Activated CD8-positive, alpha-beta memory T cell treated with anti-CD3 and anti-CD28 coated beads for 48 hours (primary cell): ENCODE data around the gene HYAL3.

Experiments
- DNase-seq, 3 experiments: peaks; one replicate each; pipeline ENCODE4 v3.0.0-alpha.2; 2020; ENCODE audit warnings: low read depth in 2 of 3, low spot score in 2 of 3

The HYAL3 gene

DNA sequence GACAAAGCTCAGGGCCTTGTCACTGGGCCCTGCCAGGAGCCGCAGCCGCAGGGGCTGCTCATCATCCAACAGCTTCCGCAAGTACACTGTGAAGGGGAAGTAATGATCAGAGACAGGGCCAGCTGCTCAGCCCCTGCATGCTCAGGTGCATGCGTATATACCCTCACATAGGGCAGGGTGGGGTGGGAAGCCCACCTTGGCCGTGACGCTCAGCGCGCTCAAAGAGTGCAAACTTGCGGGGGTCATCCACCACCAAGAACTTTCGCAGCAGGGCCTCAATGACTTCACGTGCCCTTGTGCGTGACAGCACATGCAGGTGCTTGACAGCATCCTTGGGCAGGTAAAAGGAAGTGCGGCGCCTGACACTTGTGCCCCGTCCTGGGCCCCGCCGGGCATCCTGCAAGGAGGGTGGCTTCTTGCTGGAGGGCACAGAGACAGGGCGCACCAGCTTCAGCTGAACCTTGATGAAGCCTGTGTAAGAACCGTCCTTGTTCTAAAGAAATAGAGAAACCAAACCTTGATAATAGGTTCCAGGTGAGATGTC lies 32.2 kb upstream of the HYAL3 start:
- no peak for DNase-seq

DNA sequence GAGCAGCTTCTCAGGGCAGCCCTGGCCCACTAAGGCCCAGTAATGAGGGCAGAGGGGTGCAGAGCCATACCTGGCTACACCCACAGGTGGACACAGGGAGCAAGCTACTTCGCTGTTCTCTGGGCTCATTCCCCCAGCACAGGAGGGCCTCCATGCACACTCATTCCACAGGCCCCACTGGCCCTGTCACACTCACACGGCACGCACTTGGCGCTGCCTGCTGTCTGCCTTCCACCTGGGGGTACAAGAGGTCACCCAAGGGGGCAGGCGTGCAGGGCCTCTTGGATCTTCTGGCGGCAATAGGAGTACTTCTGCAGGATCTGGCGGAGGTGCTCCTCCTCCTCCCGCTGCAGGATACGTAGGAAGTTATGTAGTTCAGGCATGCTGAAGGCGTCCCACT lies 31.1 kb upstream of the HYAL3 start:
- no peak for DNase-seq

DNA sequence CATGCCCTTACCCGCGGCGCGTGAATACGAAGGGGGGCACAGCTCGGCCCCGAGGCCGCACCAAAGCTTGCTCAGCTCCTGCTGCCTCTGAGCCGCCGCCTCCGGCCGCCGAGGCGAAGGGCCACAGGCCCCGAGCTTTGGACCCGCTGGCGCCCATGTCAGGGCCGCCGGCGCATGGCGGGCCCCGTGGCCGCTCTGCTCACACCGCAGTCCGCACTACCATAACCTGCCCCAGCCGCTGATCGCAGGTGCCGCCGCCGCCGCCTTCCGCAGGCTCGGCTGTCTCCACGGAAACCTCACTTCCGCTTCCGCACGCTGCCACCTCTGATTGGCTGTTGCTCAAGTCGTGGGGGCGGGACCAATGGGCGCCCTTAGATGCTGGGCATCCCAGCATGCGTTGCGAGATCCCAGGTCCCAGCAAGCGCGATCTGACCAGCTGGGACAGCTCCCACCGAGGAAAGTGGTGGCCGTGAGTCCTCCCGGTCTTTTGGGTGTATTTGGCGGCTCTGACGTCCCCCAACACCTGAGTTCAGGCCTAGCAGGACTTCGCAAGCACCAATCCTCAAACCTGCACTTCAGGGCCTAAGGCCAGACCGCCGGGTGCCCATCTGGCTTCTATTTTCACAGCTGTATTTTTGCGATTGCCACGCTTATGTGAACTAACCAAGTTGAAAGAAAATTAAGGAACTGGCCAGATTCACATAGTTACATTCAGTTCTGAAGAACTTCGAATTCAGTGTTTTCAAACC lies 28.9 kb upstream of the HYAL3 start, which contains the start of gene TUSC2:
TUSC2 (minus strand) TSS at position 281 of the 749 bp plus-strand sequence; CDS start at position 157, 124 bp downstream.
- DNase-seq, result peak; percentile 81 to 88 (median 82)

DNA sequence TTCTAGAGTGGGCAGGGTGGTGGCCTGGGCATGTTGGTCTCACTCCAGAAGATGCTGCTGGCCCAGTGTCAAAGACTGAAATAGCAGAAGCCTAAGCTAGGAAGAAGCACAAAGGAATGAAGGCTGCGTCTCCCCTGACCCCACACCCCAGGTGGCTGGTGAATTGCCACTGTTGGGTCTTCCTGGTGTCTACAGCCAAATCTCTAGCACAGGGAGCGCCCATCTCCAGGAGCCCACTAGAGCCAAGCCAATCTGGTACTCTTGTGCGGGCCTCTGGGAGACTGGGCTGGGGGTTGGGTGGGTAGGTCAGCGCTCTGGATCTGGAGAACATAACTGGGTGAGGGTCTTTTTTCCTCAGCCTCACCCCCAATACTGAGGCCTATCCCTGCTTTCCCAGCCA lies 27.9 kb upstream of the HYAL3 start:
- no peak for DNase-seq

DNA sequence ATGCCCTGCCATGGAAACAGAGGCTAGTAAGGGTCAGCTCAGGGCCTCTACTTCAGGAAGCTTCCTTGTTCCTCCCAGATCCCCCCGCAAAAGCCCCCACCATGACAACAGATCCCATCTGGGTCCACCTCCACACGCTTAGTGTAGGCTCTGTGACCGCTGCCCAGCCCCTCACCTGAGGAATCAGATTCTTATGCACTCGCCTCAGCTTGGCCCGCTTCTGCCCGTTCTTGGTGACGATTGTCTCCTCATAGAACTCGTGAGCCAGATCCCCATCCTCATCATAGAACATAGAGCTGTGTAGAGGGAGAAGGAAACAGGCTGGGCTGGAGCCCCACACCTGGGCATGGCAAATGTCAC lies 27.0 kb upstream of the HYAL3 start:
- no peak for DNase-seq

DNA sequence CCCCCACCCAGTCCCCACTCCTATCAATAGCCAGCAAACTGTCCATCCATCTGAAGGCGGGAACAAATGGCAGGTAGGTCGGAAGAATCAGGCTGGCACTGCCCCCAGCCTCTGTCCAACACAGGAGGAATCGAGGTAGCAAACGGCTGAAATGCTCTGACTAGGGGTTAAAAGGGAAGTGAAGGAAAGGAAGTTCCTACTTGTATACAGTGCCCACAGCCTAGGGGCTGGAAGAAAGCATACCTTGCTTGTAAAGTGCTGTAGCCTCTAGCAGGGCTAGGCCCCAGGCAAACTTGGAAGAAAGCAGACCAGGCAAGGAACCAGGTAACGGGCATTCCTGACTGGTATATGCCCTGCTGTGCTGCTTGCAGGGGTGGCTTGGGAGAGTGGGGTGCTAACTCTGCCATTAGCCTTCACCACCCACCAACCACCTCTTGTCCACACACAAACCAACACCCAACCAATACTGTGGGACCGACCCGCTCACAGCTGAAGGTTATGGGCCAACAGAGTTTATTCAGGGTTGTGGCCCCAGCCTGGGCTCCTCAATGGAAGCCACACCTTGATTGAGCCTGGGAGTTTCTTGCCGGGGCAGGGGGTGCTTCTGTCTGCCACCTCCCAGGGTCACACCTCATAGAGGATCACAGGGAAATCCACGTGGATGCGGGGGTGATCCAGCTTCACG lies 26.4 kb upstream of the HYAL3 start:
- DNase-seq, result no peak

DNA sequence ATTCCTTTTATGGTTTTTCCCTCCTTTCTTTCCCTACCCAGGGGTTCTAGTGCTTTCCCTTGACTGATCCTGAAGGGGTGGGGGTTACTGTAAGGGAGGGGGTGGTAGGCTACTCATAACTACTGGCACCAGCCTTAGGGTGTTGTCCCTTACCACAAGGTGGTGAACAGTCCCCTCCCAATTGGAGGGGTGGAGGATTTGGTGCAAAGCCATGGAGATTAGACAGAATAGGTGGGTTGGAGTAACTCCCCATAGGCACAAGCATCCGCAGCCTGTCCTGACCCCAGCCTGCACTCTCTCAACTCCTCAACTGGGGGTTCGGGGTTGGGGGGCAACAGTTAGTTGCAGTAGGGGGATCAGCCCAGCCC lies 25.9 kb upstream of the HYAL3 start:
- no peak for DNase-seq

DNA sequence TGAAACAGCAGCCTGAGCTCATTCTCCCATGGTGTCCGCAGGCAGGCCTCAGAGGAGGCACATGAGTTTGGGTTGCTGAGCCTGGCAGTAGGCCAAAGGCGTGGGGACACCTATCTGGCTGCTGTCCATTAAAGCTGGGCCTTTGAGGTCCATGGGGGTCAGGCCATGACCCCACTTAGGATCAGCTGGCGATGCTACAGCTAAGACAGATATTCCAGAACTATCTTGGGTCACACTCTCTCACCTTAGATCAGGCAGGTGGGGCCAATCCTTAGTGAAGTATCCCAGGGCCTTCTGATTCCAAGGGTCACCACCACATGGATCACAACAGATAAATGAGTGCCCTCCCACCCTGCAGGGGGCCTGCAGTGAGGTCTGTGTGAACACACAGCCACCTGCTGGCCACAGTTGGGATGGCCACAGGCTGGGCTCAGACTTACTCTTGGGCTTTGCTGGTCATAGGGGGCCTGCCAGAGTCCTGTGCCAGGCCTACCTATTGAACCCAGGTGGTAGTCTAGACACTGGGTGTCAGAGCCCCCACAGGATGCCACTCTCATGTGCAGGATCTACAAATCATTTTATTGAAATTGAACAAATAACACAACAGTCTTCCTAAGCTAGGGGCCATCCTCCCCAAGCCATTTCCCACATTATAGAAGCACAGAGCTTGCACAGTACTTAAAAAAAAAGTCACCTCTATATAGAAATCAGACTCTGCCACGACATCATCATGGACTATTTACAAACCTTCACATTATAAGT lies 25.3 kb upstream of the HYAL3 start:
- no peak for DNase-seq

DNA sequence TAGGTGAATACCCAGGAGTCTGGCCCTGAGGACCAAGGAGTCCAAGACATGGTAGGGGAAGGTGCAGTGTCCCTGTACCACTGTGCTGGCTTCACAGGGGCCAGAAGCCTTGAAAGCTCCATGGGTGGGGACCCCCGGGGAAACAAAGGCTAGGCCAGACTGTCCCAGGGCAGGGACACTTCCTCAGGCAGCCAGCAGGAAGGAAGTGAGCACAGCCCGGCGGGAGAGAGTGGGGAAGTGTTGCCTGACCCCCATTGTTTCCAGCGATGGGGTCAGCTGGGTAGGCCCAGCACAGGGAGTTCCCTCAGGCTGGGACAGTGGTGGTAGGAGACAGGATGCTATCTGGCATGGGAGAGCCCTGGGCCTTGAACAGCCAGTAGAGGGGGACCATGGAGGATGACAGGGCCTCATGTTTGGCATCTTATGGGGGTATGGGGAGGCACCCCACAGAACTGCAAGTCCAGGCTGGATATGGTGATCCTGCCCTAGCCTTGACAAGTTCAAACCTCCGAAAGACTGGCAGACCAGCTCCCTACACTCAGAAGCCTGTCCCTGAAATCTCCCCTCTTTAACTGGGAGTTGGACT lies 24.5 kb upstream of the HYAL3 start:
- DNase-seq, result no peak

DNA sequence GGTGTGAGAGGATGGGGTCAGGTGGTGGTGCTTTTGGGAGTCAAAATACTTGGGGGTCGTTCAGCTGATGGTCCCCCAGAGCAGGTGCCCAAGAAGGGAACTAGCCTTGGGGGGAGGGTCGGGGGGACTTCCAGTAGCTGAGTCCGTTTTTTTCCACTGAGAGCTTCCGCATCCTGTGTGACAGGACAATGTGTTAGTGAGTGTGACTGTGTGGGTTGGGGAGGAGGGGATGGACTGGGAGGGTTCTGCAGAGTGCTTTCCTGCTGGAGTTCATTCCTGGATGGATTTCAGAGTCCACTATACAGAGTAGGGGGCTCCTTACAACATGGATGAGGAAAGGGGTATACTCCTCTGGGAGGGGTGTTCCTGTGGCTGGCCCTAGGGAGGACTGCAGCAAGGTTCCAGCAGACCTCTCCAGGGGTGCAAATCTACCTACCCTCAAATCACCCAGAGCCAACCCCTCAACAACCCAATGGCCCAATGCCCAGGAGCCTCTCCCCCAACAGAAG lies 23.9 kb upstream of the HYAL3 start:
- DNase-seq, result no peak

DNA sequence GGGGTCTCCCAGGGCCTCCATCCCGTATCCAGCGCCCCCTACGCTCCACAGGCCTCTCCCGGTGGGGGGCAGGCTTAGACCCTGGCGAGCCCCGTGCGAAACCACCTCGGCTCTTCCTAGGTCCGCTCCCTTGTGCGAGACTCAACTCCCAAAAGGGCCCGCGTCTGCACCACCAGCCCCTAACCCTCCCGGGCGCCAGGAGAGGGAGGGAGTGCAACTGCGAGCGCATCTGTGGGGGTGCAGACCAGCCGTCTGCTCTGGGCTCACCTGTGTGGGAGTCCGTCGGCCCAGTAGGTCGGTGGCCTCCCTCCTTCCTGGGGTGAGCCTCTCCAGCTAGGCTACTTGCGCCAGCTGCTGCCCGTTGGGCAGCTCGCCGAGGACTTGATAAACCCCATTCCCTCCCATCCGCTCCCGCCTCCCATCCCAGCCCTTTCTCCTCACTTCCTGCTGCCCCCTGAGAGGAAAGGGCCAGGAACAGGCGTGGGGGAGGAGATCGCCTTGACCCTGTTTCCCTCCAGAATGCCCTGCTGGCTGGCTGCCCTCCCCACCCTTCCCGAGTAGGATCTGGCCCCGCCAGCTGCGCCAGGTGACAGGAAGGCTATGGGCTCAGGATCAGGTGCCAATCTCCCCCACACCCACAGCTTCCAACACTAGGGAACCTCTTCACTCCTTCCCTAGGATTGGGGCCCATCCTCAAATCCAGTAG lies 23.3 kb upstream of the HYAL3 start, which contains the start of gene HYAL2:
HYAL2 (minus strand) TSS at position 360 of the 706 bp plus-strand sequence. CDS start 2,256 bp downstream, outside the sequence.
- no peak for DNase-seq

DNA sequence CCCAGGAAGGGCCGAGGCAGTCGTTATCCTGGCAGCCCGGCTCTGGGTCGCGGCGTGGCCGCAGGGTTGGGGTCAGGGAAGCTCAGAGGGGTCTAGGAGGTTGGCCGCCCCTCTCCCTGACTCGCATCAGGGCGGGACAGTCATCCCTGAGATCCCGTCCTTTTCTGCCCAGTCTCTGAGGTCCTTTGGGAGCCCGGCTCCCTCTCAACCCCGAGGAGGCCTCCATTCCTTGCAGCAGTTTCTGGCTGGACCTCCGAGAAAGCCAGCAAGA lies 22.8 kb upstream of the HYAL3 start:
- DNase-seq, result no peak

DNA sequence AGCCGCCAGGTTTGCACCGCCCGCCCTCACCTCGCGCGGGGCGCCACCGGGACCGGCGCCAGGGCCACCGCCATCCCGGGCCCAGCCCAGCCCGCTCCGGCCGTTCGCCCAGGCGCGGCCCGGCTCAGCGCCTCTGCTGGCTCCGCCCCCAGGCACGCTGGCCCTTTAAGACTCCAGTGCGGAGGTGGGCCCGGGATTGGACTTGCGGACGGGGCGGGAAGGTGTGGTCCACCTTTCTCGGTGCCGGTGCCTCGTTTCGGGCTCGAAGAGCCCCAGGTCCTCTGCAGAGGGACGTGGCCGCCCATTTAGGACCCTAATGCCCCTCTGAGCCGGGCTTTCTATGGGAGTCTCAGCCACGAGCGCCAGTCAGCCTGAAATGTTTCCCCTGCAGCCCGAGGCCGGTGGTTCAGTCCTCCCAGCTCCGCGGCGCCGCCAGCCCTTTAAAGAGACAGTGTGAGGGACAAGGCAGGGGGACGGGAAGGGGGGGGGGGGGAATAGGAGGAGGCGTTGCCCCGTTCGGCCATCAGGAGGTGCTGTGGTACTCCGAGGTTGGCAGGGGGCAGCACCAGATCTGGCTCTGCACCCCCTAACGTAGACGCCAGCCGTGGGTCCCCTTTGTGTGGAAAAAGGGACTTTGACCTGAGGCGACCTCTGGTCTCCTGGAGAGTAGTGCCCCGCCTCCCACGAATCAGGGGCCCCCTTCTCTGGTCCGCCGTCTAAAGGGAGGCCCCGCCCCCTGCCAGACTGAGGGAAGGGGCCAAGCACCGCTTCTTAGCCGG lies 22.3 kb upstream of the HYAL3 start:
- DNase-seq, result peak in 2 of 3 experiments; percentile 67 to 78

DNA sequence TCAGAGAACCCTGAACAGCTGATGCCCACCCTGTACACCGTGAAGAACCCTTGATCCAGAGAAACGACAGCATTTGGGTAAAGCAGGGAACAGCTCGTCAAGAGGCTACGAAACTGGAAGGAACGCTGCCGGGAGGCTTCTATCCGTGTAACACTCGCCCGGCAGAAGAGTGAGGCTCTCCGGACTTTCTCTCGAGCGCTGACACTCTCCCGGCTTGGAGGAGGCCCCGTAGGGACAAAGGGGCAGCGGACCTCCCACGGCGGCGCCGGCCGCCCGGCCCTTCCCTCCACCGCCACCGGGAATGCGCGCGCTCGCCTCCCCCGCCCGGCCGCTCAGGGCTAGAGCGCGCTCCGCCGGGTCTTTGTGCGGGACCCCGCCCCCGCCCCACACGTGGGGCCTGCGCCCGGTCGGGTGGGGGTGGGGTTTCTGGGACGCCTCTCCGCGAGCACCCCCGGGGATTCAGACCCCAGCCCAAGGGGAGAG lies 21.7 kb upstream of the HYAL3 start:
- DNase-seq, result no peak

DNA sequence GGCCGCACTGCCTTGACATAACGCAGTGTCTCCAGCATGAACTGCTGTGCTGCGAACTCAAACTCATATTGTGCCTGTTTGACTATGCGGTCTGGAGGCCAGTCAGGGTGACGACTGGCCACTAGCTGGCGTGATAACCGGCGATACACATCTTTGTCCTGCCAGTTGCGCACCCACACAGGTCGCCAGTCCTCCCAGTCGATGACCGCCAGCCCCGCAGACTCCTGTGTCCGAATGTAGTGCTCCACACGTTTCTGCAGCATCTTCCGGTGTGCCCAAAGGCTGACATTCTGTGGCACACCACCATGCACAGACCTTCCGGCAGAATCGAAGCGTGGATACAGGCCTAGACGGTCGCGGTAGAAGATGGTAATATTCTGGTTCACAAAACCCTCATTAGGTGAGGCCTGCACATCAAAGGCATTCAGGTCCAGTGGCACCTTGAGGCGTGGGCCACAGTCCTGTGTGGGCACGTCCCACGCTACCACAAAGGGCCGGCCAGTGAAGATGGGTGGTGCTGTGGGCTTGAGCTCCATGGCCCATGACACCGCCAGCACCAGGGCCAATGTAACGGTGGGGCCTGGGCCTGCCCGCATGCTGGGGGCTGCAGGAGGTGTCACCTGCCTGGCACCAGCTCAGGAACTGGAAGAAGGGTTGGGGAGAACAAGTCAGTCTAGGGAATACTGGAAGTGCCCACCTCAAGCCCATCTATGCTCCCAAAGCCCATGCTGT lies 20.9 kb upstream of the HYAL3 start:
- DNase-seq, result no peak

DNA sequence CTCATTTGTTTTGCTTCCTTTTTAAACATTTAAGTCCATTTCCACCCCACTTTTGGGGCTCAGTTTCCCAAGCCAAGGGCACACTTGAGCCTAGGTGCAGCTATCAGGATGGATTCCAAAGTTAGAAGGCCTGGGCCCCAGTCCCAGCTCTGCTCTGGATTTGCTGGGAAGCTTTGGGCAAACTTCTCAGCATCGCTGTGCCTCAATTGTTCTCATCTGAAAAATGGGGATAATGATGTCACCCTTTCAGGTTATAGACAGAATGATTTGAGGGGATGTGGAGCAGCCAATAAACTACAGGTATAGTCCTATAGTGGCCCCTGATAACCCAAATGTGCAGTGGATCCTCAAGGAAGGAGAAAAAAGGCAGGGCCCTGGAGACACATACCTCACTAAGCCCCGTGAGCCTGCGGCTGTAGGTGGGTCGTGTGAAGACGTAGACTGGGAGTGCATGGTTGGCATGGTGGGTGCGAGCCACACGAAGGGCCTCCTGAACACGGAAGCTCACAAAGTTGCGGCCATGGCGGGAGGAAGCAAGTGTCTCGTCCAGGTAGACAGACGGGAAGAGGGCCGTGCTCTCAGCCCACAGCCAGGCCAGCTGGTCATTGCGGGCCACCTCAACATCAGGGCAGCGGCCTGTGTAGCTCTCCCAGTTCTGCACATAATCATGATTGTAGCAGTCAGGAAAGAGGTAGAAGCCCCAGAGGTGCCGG lies 20.1 kb upstream of the HYAL3 start:
- no peak for DNase-seq

DNA sequence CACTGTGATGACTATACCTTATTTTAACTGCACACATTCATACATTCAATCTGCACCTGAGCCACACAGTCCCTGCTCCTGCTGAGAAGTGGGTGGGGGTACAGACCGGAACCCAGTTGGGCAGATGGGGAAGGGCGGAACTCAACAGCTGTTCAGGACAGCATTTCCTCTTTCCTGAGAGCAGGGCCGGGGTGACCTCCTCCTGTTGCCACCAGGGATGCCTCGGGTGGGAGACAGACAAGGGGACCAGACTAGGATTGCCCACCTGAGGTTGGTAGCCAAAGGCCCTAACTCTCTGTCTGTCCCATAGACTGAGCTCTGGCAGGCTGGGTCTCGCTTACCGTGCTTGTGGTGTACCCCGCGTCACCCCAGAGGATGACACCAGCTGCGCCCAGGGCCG lies 19.4 kb upstream of the HYAL3 start:
- no peak for DNase-seq

DNA sequence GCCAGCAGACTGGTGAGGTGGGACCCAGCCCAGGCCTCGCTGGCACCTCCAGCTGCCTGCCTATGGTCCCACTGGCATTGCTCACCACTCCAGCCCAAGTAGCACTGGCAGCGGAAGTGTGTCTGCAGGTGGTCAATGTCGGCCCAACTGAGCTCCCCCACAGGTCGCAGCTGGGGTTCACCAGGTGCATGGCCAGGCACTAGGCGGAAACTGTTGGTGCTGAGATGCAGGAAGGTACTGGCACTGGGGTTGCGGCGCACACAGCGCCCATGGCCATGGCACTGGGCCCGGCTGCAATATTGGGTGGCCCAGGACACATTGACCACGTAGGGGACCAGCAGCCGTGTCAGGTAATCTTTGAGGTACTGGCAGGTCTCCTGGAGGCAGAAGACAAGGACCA lies 19.0 kb upstream of the HYAL3 start:
- DNase-seq, result no peak

DNA sequence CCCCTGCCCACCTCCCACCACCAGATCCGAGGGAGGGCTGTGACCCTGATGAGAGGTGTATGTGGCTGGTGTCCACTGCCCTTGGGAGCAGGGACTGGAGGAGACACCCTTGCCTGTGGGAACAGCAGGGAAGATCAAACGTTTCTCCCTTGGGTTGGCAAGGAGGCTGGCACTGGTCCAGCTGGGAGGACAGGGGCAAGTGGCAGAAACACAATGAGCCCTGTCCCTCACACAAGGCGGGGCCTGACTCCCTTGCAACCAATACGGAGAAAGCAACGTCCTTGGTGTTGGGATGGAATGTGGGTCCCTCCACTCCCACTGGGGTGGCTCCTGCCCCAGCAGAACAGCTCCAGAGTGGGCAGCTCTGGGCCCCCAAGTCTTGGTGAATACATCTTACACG lies 18.1 kb upstream of the HYAL3 start:
- no peak for DNase-seq
